HFF-Myc (cell line): ENCODE data around the gene ATP11C.

ENCODE experiments used
- DNase-seq: peaks from one replicate; pipeline ENCODE4 v3.0.0-alpha.2; 2011; ENCODE audit warnings: low read depth; ENCODE audit errors: extremely low read depth
- H3K4me3 ChIP-seq: replicated peaks from 2 replicates; pipeline ENCODE4 v1.5.1; 2011; ENCODE audit warnings: low read depth, mild to moderate bottlenecking, control low read depth, low read length
- TF ChIP-seq, protein P1 (sequence below): IDR thresholded peaks from 2 replicates; pipeline ENCODE4 v1.5.1; 2012; ENCODE audit warnings: mild to moderate bottlenecking, low read depth, low read length, control low read depth; ENCODE audit errors: missing control alignments

ATP11C gene

GRCh38 chrX:139831675-139832456 is 101.0 kb downstream of the ATP11C start:
- TF ChIP-seq, protein P1, sequence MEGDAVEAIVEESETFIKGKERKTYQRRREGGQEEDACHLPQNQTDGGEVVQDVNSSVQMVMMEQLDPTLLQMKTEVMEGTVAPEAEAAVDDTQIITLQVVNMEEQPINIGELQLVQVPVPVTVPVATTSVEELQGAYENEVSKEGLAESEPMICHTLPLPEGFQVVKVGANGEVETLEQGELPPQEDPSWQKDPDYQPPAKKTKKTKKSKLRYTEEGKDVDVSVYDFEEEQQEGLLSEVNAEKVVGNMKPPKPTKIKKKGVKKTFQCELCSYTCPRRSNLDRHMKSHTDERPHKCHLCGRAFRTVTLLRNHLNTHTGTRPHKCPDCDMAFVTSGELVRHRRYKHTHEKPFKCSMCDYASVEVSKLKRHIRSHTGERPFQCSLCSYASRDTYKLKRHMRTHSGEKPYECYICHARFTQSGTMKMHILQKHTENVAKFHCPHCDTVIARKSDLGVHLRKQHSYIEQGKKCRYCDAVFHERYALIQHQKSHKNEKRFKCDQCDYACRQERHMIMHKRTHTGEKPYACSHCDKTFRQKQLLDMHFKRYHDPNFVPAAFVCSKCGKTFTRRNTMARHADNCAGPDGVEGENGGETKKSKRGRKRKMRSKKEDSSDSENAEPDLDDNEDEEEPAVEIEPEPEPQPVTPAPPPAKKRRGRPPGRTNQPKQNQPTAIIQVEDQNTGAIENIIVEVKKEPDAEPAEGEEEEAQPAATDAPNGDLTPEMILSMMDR = no peak
- peak; percentile 54 for DNase-seq
- H3K4me3 ChIP-seq = no peak overlapping the region

- no peak overlapping the region for H3K4me3 ChIP-seq
- TF ChIP-seq, protein P1 = no peak
- no peak for DNase-seq
These were observed 101.8 kb downstream of the ATP11C start for GRCh38 chrX:139831017-139831416.

- H3K4me3 ChIP-seq = no peak overlapping the region
- no peak for DNase-seq
- TF ChIP-seq, protein P1 = no peak
These were observed 104.0 kb downstream of the ATP11C start for GRCh38 chrX:139828830-139829229.

DNA sequence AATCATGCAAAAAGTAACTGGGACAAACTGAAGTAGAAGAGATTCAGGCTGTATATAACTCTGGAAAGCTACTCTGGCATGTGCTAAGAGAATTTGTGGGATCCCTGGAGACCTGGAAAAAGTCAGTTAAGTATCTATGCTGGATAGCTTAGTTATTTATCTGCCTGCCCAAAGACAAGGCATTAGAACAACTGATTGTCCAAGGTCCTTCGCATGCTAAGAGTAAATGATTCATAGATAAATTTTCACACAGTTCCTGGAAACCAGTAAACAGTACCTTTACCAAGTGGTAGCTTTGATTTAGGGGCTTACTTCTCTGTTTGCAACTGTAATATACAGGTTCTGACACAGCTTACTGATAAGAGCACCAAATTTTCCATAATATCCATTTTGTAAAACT is 104.8 kb downstream of the ATP11C start:
- TF ChIP-seq, protein P1 = no peak
- no peak for DNase-seq
- H3K4me3 ChIP-seq = no peak overlapping the region

- no peak overlapping the region for H3K4me3 ChIP-seq
- TF ChIP-seq, protein P1 = no peak
- DNase-seq = no peak
These were observed 106.5 kb downstream of the ATP11C start for GRCh38 chrX:139826065-139827044.

DNA sequence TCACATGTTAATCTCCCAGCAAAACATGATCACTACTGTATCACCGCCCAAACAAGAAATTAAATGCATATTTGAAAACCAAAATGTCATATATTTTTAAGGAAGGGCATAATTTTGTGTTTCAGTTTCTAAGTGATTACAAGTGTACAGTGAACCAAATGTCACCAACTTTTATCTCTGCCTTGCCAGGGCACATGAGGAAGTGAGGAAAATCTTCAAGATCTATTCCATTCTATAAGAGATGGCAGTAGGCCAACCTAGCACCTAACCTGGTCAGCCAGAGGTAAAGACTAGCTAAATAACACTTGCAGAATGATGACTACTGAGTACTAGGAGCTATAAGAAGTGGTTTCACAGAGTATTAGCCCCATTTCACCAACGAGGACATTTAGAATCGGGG is 107.2 kb downstream of the ATP11C start:
- DNase-seq = no peak
- TF ChIP-seq, protein P1 = no peak
- H3K4me3 ChIP-seq = no peak overlapping the region
